Stimulated activated CD8-positive, alpha-beta memory T cell treated with anti-CD3 and anti-CD28 coated beads, Interleukin-4, amount 100 ng/mL, for 1 hour (primary cell): ENCODE data around the gene COA1.
"Not testable (repeated sequence)": the region's sequence is repeated elsewhere in the genome, so short reads cannot be mapped to it uniquely, and the experiment has no call there.

Experiments used
- DNase-seq, 2 donors: peaks; one replicate each; pipeline ENCODE4 v3.0.0-alpha.2; 2020; ENCODE audit warnings: low read depth in 2 of 2, low spot score in 1 of 2

The COA1 gene

GRCh38 chr7:43729214-43729923 lies at the start of gene COA1:
TSS of gene COA1 (minus strand) at chr7:43729523. CDS start at chr7:43648614, 80,909 bp downstream.
- DNase-seq: peak; percentile 47 to 66

- DNase-seq: not testable (repeated sequence)
Measured at GRCh38 chr7:43778293-43779044, 49.1 kb upstream of the COA1 start.

- DNase-seq: not testable (repeated sequence)
Measured at GRCh38 chr7:43775255-43775654, 45.9 kb upstream of the COA1 start.

- not testable (repeated sequence) for DNase-seq
Measured at GRCh38 chr7:43773268-43773667, 43.9 kb upstream of the COA1 start.

- no peak for DNase-seq
Measured at GRCh38 chr7:43771573-43771972, 42.2 kb upstream of the COA1 start.

GRCh38 chr7:43771128-43771527 lies 41.8 kb upstream of the COA1 start:
- no peak for DNase-seq

- DNase-seq: no peak
Measured at GRCh38 chr7:43769791-43770465, 40.6 kb upstream of the COA1 start.

GRCh38 chr7:43769281-43769680 lies 40.0 kb upstream of the COA1 start:
- no peak for DNase-seq

- DNase-seq: no peak
Measured at GRCh38 chr7:43768887-43769272, 39.6 kb upstream of the COA1 start.

- DNase-seq: no peak
Measured at GRCh38 chr7:43768201-43768886, 39.0 kb upstream of the COA1 start.

- DNase-seq: no peak
Measured at GRCh38 chr7:43767311-43767710, 38.0 kb upstream of the COA1 start.

- no peak for DNase-seq
Measured at GRCh38 chr7:43766564-43766963, 37.2 kb upstream of the COA1 start.

- no peak for DNase-seq
Measured at GRCh38 chr7:43764807-43765491, 35.6 kb upstream of the COA1 start.

GRCh38 chr7:43764039-43764761 lies 34.9 kb upstream of the COA1 start:
- no peak for DNase-seq

GRCh38 chr7:43763183-43763582 lies 33.9 kb upstream of the COA1 start:
- DNase-seq: no peak

- DNase-seq: no peak
Measured at GRCh38 chr7:43761938-43762692, 32.8 kb upstream of the COA1 start.

- no peak for DNase-seq
Measured at GRCh38 chr7:43761382-43761781, 32.1 kb upstream of the COA1 start.

- DNase-seq: no peak
Measured at GRCh38 chr7:43760861-43761260, 31.5 kb upstream of the COA1 start.
